HepG2 (cell line): ENCODE measurements around the gene ING2. TPM values are rescaled to one million over a fixed set of nuclear protein-coding genes. Genes with fewer than 3 reads are reported as not detected.

Source experiments
- BCL6 ChIP-seq: IDR thresholded peaks from 2 replicates; pipeline ENCODE4 v1.6.1; 2016; ENCODE audit warnings: missing genetic modification reagents, missing compliant biosample characterization
- FOXJ3 ChIP-seq: sonication (generic); formaldehyde crosslinking; IDR thresholded peaks from 2 replicates; pipeline ENCODE4 v1.4.0; 2020; ENCODE audit warnings: missing genetic modification reagents, mild to moderate bottlenecking, borderline replicate concordance
- KLF9 ChIP-seq: IDR thresholded peaks from 2 replicates; pipeline ENCODE4 v1.6.1; 2016; ENCODE audit warnings: low read depth
- PHF8 ChIP-seq: sonication (generic); formaldehyde crosslinking; IDR thresholded peaks from 2 replicates; pipeline ENCODE4 v1.5.0; 2020; ENCODE audit warnings: missing genetic modification reagents
- RBFOX2 ChIP-seq: fragments of 200-400 bp; formaldehyde crosslinking; IDR thresholded peaks from 2 replicates; pipeline ENCODE4 v1.6.1; 2017; ENCODE audit warnings: low read depth, mild to moderate bottlenecking, low read length
- ZNF143 ChIP-seq: sonication (generic); formaldehyde crosslinking; IDR thresholded peaks from 2 replicates; pipeline ENCODE4 v1.4.0; 2020; ENCODE audit warnings: missing genetic modification reagents
- ZNF644 ChIP-seq: IDR thresholded peaks from 2 replicates; pipeline ENCODE4 v1.6.1; 2016; ENCODE audit warnings: low read depth
- ZNF691 ChIP-seq: sonication (generic); formaldehyde crosslinking; IDR thresholded peaks from 2 replicates; pipeline ENCODE4 v1.4.0; 2020; ENCODE audit warnings: missing genetic modification reagents, low read depth, mild to moderate bottlenecking, borderline replicate concordance
- ZXDC ChIP-seq: sonication (generic); formaldehyde crosslinking; IDR thresholded peaks from 2 replicates; pipeline ENCODE4 v1.5.0; 2020; ENCODE audit warnings: mild to moderate bottlenecking, missing genetic modification reagents
- polyA plus RNA-seq, 8 experiments: library from polyadenylated mRNA; depleted of rRNA in 3 of 8; stranded (reverse) in 7 of 8; unstranded in 1 of 8; fragments of >200 nt; fragmentation: Illumina TruSeq in 4 of 8; extraction: Trizol in 4 of 8; gene quantifications; 2 replicates each; pipeline versions ENCODE4 v1.2.1 to v1.2.3, GENCODE V29; 2011 to 2016; ENCODE audit warnings: low read depth in 4 of 8, missing spikeins in 1 of 8, mixed read lengths in 1 of 8; ENCODE audit not compliant: insufficient read depth in 1 of 8
- total RNA-seq, 5 experiments: library from RNA; depleted of rRNA; stranded (reverse); fragments of >200 nt; fragmentation: Illumina TruSeq; extraction: Trizol; gene quantifications; 2 replicates each; pipeline ENCODE4 v1.2.3, GENCODE V29; 2016; ENCODE audit warnings: low read depth in 1 of 5

Gene ING2
- total and polyA plus RNA-seq, 2 of the 13 experiments (the other 11 are each of a cell fraction or from before 2014, with no cell fraction given): 6.6 to 12.4 TPM

- TF ChIP-seq ZNF691 (CRISPR knock-in tag) (peak; percentile 57; the same call in 1 of the 2 replicates), FOXJ3 (CRISPR knock-in tag) (no peak), ZNF143 (CRISPR knock-in tag) (peak; percentile 78), ZNF644 (CRISPR knock-in tag) (no peak), RBFOX2 (peak; percentile 83), KLF9 (CRISPR knock-in tag) (no peak), ZXDC (CRISPR knock-in tag) (no peak), BCL6 (peak; percentile 68), PHF8 (CRISPR knock-in tag) (peak; percentile 79)
- TF ChIP-seq, all 625 proteins: peak for 209
Measured at GRCh38 chr4:183504064-183504929, 561 bp upstream of the ING2 start (continued).
